Stimulated activated CD4-positive, alpha-beta T cell treated with anti-CD3 and anti-CD28 coated beads, Interleukin-15, amount 100 ng/mL, for 1 hour (primary cell): Measurements from ENCODE around the gene STAB2.

Source experiments
- DNase-seq, 2 donors: peaks; one replicate each; pipeline ENCODE4 v3.0.0-alpha.2; 2020; ENCODE audit warnings: low read depth in 1 of 2, low spot score in 1 of 2

Gene STAB2

DNA sequence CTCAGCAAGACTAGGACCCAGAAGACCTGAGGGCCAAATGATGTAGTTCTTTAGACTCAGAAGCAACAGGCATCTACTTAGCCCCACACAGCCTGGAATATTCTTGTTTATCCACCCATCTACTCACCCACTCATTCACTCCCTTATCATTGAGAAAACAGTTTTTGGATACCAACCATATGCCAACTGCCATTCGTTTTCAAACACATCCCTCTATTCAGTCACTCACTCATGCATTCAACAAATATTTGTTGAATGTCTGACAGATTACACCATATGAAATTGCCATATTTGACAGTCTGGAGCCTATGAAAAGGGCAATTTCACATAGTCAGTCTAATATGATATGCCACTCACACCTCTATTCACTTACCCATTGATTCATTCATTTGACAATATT lies 150.8 kb downstream of the STAB2 start:
- no peak for DNase-seq

GRCh38 chr12:103742349-103742932 lies 155.4 kb downstream of the STAB2 start:
- no peak for DNase-seq

DNA sequence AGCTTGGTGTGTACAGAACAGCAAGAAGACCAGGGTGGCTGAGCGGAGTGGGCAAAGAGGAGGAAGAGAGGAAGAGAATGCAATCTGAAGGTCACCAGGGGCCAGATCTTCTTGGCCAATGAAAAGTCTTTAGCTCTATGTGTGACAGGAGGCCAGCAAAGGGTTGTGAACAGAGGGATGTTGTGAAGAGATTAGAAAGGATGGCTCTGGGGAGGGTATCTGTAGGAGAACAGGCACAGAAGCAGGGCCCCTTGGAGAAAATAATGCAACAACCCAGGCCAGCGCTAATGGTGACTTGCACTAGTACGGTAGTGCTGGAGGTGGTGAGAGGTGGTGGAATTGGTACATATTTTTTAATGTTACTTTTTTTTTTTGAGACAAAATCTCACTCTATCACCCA lies 156.7 kb downstream of the STAB2 start:
- no peak for DNase-seq

- no peak for DNase-seq
Observed at GRCh38 chr12:103745962-103746361, 158.9 kb downstream of the STAB2 start.

- DNase-seq: no peak
Observed at GRCh38 chr12:103748002-103748401, 160.9 kb downstream of the STAB2 start.

- no peak for DNase-seq
Observed at GRCh38 chr12:103748875-103749274, 161.8 kb downstream of the STAB2 start.

DNA sequence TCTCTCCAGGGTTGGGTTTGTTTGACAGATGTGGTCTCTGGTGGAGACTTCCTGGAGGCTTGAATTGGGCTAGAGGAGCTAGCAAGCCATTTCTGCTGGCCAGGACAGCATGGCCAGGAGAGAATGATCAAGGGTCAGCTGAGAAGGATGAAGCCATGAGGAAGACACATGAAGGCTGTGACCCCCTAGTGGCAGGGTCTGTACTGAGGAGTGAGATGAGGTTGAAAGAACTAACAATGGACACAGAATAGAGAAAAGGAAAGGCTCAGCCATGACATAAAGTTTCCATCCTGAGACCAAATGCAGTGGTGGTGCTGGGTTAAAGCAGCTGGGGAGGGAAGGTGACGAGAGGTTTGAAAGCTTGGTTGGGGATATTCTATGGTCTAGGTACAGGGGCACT lies 164.1 kb downstream of the STAB2 start:
- DNase-seq: no peak

GRCh38 chr12:103751600-103751999 lies 164.5 kb downstream of the STAB2 start:
- no peak for DNase-seq

DNA sequence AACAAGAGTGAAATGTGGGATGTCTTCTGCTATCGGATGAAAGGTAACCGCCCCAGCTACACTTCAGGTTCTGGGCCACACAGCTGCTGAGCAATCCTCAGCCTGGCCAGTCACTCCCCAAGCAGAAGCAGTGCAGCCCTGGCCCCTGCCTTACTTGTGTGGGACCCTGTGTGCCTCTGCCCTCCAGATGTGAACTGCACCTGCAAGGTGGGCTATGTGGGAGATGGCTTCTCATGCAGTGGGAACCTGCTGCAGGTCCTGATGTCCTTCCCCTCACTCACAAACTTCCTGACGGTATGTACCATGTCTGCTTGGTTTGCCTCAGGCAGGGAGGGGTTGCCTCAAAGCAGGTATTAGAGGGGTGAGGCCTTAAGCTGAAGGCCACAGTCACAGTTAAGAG lies 168.4 kb downstream of the STAB2 start:
- DNase-seq: no peak

DNA sequence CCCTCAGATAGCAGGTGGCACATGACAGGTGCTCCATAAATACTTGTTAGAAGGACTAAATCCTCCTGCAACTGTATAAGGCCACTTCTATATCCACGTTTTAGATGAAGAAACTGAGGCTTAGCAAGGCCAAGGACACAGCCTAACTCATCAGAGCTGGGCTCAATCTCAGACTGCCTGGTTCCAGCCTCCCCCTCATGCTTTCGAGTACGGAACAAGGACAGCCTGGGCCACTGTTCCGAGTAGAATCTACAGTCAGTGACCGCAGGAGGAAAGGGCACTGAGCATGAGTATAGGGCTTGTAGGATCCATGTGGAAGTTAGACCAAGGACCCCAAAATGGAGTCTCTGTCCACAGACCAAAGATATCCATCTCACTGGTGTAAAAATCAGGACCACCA lies 169.4 kb downstream of the STAB2 start:
- DNase-seq: no peak

DNA sequence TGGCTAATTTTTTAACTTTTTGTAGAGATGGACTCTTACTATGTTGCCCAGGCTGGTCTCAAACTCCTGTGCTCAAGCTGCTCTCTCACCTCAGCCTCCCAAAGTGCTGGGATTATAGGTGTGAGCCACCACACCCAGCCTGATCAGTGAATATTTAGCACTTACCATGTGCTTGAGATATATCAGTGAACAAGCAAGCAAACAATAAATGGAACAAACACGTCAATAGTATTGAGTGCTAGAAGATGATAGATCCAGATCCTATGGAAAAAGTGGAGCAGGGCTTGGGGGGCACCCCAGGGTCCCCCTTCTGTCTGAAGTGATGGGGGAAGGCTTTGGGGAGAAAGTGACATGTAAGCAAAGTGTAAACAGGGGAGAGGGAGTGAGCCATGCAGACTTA lies 170.2 kb downstream of the STAB2 start:
- no peak for DNase-seq

GRCh38 chr12:103758310-103759089 lies 171.4 kb downstream of the STAB2 start:
- DNase-seq: no peak

GRCh38 chr12:103762473-103762872 lies 175.4 kb downstream of the STAB2 start:
- no peak for DNase-seq

- no peak for DNase-seq
Observed at GRCh38 chr12:103765322-103765721, 178.2 kb downstream of the STAB2 start.

DNA sequence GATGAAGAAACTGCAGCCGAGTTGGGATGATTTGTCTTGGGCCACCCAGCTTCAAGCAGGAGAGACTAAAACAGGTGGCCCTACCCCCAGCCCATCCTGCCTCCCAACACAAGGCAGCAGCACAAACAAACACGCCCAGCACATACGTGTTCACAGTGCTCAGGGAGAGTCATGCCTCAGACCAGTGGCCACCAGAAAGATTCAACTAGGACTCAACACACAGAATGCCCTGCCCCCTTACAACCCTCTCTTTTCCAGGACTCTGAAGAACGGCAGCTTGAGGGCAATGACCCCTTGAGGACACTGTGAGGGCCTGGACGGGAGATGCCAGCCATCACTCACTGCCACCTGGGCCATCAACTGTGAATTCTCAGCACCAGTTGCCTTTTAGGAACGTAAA lies 179.0 kb downstream of the STAB2 start:
- DNase-seq: no peak

- no peak for DNase-seq
Observed at GRCh38 chr12:103768467-103769123, 181.5 kb downstream of the STAB2 start.

DNA sequence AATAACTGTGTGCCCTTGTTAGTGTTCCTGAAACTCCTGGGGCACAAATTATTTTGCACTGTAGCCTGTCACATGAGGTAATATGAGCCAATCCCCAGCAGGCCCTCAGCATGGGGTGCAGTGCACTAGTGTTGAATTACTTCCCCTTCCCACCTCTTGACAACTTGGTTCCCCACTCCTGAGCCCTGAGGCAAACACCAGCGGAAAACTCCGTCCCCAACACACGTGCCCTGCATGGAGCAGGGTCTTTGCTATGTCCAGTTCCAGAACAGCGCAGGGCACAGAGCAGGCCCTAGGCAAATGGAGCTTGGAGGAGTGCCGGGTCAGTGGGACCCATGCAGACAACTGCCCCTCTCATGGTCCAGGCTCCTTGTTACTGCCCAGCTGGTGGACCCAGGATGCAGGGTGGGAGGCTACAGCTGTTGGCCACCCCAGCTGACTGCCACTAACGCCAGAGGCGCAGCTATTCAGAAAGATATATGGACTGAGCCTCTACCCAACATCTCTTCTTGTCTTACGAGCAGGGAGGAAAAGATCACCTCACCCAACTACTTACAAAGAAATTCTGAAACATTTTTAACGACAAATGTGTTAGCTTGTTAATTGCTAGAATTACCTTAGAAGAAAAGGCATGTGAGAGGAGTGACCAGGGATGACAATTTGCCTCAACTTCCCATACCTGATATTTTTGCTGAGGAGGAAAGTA lies 182.3 kb downstream of the STAB2 start:
- no peak for DNase-seq

DNA sequence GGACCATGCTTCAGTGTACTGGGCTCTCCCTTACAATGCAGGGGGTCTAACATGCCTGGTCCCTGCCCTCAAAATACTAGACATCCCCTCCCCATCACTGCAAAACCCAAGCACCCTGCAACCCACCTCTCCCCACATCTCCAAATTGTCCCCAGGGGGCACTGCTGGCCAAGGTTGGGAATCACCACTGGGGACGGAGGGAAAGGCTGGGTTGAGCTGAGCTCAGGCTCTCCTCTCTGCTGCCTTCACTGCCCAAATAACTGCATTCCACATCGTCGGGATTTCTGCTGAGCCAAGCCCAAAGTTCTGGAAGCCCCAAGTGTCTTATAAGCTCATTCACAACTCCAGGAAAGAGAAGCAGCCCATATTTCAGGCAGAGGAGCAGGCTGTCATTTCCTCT lies 184.4 kb downstream of the STAB2 start:
- no peak for DNase-seq

GRCh38 chr12:103772367-103773108 lies 185.5 kb downstream of the STAB2 start:
- DNase-seq: no peak

DNA sequence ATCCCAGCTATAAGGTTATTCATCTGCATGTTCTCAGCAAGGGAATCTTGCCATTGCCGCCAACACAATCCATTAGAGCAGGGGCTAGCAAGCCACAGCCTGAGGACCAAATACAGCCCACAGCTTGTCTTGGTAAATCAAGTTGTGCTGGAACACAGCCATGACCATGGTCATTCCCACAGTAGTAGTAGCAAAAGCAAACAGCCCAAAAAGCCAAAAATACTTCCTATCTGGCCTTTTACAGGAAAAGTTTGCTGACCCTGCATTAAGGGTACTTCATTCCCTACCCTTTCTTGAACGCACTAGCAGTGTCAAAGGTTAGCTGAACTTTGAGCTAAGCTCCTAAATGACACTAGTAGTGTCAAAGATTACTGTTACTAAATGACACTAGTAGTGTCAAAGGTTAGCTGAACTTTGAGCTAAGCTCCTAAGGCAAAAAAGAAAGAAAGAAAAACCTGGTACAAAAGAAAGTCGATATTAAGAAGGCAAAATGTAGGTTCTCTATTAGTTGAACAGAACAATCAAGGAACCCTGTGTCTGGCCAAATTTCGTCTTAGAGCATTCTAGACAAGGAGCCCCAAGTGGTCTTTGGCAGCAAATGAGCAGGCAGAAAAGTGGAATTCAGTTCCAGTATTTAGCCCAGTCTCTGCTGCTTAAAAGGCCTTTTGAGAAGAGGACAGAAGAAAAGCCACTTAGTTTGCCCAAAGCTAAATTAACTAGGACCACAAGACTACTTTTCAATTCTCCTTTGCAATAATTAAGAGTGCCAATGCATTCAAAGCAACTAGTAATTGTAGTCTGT lies 186.2 kb downstream of the STAB2 start:
- DNase-seq: no peak
